Kasumi-1 (cell line): ENCODE data around the gene MARCHF5.
"Not testable (repeated sequence)": the region's sequence is repeated elsewhere in the genome, so short reads cannot be mapped to it uniquely, and the experiment has no call there.

Source experiments
- DNase-seq, 2 experiments: peaks; one replicate each; lab custom pipeline; 2025; lab: John Stamatoyannopoulos, UW

Gene MARCHF5

DNA sequence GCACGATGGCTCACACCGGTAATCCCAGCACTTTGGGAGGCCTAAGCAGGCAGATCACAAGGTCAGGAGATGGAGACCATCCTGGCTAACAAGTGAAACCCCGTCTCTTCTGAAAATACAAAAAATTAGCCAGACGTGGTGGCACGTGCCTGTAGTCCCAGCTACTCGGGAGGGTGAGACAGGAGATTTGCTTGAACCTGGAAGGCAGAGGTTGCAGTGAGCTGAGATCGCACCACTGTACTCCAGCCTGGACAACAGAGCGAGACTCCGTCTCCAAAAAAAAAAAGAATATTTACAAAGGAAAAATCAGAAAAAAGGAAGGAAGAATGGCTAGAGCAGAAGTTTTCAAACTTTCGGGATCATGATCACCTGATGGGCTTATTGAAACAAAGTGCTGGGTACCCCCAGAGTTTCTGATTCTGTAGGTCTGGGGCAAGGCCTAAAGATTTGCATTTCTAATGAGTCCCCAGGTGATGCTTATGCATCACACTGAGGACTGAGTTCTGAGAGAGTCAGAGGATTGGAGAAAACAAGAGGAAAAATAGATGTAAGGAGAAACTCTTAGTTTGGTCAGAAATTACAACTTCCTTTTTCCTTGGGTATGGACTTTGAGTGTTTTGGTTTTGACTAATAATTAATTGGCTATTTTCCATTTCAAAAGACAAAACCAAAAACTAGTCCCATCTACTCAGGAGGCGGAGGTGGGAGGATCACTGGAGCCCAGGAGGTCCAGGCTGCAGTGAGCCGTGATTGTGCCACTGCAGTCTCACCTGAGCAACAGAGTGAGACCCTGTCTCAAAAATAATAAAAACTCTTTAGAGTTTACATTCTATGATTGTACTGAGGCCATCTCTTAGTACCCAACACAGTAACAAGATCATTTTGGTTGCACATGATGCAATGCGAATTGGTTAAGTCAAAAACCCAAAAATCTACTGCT, 14.4 kb downstream of the MARCHF5 start:
- no peak for DNase-seq

DNA sequence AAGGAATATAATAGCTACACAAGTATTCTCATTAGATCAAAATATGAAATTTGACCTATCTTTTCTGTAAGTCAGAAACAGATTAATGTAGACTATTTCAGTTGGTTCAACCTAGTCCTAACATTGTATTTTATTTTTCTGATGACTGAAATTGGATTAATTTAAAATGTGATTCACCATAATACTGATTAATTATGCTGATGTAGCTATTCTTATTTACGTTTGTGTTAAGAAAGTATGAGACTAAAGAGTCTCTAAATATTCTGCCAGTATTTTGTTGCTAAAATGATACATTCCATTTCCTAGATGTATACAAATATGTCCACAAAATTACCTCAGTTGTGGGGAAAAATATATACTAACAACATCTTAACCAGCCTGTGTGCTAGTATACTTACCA, 18.3 kb downstream of the MARCHF5 start:
- no peak for DNase-seq

DNA sequence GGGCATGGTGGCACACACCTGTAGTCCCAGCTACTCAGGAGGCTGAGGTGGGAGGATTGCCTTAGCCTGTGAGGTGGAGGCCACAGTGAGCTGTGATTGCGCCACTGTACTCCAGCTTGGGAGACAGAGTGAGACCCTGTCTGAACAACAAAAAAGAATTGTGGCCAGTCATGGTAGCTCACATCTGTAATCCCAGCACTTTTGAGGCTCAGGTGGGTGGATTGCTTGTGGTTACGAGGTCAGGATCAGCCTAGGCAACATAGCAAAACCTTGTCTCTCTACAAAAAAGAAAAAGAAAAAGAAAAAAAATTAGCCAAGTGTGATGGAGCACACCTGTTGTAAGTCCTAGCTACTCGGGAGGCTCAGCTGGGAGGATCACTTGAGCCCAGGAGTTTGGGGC, 22.8 kb downstream of the MARCHF5 start:
- no peak for DNase-seq

DNA sequence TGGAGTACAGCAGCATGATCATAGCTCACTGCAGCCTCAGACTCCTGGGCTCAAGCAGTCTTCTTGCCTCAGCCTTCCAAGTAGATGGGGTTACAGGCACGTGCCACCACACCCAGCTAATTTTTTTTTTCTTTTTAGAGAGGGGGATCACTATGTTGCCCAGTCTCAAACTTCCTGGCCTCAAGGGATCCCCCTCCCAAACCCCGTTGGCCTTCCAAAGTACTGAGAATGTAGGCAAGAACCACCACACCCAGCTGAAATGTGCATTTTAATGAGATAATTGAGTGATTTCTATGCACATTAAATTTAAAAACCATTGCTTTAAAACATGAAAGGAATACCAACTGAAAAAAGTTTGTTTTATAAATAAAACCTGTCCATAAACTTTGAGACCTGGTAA, 25.6 kb downstream of the MARCHF5 start:
- no peak for DNase-seq

DNA sequence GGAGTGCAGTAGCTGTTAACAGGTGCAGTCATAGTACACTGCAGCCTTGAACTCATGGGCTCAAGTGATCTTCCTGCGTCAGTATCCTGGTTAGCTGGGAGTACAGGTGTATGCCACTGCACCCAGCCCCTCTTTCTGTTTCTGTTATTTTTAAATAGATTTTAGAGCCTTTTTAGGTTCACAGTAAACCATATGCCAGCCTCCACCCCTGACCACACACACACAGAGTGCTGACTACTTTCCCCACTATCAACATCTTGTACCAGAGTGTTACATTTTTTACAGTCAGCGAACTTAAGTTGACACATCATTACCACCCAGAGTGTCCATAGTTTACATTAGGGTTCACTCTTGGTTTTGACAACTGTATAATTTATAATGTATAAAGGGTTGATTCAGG, 32.1 kb downstream of the MARCHF5 start:
- no peak for DNase-seq

DNA sequence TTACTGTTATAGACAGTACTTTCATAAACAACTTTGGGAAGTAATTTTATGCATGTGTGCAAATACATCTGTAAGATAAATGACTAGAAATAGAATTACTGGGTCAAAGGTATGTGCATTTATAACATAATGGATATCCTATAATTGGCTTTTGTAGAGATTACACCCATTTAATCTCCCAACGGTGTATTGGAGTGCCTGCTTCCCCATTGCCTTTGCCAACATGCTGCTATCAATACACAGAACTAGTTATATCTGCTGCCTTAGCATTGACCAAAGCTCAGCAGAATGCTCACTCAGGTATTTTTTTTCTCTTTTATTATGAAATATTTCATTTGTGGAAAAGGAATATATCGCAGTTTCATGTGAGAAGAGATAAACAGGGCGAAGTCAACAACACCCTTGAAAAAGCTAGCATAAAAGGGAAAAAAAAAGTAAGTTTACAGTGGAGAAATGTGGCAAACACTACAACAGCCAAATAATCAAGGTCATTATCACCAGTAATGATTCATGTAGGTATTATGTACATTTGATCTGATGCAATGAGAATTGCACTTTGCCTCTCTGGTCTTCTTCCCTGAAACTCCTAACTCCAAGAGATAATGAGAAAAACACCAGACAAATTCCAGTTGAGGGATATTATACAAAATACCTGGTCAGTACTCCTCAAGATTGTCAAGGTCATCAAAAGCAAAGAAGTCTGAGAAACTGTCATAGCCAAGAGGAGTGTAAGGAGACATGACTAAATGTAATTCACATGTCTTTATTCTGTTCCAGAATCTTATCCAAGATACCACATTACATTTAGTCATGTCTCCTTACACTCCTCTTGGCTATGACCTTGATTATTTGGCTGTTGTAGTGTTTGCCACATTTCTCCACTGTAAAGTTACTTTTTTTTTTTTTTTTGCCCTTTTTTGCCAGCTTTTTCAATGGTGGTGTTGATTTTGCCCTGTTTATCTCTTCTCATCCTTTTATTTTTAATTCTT, 36.8 kb downstream of the MARCHF5 start:
- no peak for DNase-seq

DNA sequence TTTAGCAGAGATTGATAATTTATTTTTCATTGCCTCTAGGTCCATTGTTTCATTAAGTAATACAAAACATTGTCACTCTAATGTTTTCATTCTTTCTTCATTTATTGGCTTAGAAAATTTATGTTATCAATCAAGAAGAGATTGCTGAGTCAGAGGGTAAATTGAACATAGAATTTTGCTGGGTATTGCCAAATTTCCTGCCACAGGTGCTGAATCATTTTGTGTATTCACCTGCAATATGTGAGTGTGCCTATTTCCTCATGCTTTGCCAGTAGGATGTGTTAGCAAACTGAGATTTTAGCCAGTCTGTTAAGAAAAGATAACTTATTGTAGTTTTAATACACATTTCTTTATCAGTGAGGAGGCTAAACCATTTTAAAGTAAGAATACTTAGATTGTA, 38.0 kb downstream of the MARCHF5 start:
- DNase-seq = no peak

DNA sequence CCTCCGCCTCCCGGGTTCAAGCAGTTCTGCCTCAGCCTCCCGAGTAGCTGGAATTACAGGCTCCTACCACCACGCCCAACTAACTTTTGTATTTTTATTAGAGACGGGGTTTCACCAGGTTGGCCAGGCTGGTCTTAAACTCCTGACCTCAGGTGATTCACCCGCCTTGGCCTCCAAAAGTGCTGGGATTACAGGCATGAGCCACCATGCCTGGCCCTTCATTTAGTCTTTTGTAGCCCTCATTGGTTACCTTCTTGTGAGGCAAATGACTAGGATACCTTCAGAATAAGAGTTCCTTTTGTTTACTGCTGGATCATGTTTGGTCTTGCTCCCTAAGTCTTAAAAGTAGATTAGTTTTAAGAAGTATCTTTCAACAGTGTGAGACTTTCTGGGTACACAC, 39.0 kb downstream of the MARCHF5 start:
- DNase-seq = not testable (repeated sequence)

DNA sequence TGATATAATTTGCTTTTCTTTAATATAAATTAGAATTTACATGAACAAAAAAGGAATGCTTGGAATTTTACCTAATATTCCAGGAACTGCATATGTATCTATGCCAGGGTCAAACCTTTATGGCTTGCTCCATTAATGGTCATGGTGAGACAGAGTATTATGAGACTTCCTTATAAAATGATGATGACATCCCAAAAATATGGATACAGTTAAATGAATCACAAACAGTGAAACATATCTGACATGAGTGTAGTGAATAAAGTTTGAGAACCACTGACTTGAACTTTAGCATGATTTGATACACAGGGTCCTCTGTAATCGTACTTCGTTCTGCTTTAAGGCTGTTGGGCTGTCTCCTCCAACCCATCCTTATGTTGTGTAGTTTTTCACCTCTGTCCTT, 51.8 kb downstream of the MARCHF5 start:
- DNase-seq = no peak

DNA sequence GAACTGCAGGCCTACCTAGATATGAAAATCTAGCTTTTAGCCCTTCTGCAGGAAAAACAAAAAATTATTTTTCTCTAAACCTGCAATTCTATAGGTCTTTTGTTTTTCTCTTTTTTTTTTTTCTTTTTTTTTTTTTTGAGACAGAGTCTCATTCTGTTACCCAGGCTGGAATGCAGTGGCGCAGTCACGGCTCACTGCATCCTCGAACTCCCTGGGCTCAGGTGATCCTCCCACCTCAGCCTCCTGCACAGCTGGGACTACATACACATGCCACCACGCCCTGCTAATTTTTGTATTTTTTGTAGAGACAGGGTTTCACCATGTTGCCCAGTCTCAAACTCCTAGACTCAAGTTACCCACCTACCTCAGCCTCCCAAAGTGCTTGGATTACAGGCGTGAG, 54.6 kb downstream of the MARCHF5 start:
- DNase-seq = not testable (repeated sequence)

DNA sequence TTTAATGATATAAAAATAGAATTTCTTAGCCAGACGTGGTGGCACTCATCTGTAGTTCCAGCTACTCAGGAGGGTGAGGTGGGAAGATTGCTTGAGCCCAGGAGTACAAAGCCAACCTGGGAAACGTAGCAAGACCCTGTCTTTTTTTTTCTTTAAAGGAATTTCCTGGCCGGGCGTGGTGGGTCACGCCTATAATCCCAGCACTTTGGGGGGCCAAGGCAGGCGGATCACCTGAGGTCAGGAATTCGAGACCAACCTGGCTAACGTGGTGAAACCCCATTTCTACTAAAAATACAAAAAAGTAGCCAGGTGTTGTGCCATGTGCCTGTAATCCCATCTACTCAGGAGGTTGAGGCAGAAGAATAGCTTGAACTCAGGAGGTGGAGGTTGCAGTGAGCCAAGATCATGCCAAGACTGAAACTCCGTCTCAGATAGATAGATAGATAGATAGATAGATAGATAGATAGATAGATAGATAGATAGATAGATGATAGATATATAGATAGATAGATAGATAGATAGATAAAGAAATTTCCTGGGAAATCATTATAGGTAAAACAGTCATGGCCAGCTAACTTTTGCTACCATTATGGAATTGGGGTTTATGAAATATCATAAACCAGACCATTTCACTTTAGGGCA, 56.2 kb downstream of the MARCHF5 start:
- DNase-seq = not testable (repeated sequence)

DNA sequence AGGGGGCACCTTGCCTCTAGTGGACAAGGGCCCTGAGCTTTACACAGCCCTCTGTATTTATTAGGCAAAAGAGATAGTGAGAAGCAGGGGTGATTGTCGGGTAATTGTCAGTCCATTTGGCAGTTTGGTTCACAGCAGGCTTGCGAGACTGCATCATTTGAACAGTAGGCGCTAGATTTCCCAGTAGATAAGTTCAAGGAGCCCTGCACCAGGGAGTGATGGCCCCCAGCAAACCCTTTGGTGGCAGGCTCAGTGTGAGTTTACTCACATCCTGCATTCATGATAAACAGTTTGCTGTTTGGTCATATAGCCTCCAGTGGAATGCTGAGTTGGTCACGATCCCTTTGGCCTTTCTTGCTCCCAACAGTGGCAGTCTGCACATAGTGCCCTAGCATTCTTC, 59.4 kb downstream of the MARCHF5 start:
- DNase-seq = no peak

DNA sequence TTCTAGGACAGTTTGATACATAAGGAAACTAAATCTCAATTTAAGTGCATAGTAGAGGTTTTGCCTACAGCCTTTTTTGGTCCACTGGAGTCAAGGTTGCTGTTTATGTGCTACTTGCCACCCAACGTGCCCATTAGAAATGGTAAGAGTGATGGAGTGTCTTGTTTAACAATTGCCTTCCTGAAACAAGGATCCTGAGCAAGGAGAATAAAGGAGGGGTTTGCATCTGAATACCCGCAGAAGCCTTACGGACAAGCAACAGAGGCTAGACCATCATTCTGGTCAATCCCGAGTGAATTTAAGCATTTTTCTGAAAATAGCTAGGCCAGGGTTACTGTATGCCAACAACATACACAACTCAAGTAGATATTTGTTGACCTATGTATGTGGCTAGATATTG, 63.6 kb downstream of the MARCHF5 start:
- no peak for DNase-seq

DNA sequence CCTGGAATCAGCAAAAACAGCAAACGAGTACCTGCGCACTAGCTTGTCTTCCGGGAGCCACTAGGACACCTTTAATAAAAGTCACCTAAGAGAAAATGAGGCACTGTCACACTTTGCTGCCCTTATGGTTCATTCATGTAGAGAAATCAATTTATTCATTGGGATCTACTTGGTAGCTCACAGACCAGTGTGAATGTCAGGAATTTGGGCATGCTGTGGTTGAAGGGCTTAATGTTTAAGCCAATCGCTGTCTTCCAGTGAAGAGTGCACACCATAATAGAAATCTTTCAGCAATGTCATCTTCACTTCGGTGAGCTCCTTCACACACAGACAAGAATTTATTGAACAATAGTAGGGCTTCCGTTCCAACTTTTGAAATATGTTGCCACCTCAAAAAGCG, 65.1 kb downstream of the MARCHF5 start:
- DNase-seq = no peak

DNA sequence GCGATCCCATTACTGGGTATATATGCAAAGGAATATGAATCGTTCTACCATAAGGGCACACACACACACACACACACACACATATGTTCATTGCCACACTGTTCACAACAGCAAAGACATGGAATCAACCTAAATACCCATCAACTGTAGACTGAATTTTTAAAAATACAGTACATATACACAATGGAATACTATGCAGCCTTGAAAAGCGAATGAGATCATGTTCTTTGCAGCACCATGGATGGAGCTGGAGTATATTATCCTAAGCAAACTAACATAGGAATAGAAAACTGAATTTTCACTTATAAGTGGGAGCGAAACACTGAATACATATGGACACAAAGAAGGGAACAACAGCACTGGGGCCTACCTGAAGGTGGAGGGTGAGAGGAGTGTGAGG, 72.5 kb downstream of the MARCHF5 start:
- no peak for DNase-seq

DNA sequence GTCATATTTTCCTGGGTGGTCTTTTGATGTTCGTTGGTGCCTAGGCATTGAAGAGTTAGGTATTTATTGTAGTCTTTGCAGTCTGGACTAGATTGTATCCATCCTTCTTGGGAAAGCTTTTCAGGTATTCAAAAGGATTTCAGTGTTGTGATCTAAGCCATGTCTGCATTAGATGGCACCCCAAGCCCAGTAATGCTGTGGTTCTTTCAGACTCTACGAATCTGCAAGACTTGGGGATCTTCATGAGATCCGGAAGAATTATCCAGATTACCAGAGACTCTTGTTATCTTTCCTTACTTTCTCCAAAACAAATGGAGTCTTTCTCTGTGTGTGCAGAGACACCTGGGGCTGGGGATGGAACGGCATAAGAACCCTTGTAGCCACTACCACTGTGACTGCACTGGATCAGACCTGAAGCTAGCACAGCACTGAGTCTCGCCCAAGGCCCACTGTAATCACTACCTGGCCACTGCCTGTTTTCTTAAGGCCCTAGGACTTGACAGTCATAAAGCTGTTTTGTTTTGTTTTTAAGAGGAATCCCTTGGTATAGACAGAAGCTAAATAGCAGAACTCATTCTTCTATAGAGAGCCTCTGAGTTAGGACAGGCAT, 75.5 kb downstream of the MARCHF5 start:
- no peak for DNase-seq

DNA sequence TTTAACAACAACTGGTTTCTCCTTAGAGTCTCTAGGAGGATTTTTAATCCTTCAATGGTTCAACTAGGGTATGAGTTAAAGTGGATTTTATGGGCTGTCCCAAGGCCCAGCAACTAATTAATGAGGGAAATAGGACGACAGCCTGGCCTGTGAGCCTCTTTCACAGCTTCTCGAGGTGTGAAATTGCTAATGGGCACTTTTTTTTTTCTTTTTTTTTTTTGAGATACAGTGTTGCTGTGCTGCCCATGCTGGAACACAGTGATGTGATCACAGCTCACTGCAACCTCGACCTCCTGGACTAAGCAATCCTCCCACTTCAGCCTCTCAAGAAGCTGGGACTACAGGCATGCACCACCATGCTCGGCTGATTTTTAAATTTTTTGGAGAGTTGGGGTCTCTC, 87.0 kb downstream of the MARCHF5 start:
- no peak for DNase-seq

DNA sequence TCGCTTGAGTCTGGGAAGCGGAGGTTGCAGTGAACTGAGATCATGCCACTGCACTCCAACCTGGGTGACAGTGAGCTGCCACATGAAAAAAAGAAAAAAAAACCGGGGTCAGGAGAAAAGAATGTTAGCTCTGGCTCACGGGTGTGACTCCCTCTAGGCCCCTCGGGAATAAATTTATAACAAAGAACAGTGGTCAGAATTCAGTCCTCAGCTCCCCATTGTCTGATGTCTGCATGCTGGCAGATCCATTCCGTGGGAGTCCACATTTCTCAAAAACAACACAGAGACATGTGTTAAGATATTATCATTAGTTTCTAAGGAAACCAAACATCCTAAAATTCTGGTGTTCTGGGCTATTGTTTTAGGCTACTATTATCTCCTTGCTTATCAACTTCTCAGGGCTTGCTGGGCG, 90.6 kb downstream of the MARCHF5 start:
- DNase-seq = no peak

DNA sequence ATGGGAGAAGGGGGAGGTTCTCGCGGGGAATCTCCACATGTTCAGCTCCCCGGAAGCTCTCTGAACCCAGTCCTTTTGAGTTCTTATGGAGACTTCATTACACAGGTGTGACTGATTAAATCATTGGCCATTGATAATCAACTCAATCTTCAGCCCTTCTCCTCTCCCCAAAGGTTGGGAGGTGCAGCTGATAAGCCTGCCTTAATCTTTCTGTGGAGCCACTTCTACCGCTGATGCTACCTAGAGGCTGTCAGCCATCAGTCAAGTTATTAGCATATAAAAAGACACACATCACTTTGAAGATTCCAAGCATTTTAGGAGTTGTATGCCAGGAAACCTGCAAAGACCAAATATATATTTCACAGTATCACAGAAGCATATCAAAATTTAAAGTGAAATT, 91.7 kb downstream of the MARCHF5 start:
- DNase-seq = no peak

DNA sequence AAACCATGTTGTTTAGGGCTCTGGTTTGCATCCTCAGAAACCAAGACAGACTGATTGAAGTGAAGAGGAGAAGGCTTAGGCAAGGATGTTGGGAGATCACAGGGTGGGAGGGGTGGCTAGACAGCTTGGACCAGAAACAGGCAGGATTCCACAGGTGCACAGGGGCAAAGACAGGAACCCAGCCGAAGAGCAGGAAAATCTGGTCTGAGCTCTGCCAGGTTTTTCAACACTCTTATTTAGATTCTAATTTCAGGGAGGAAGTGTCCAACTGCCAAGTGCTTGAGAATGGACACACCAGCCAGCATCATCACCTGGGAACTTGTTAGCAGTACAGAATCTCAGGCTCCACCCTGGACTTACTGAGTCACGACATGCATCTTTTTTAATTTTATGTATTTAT, 93.8 kb downstream of the MARCHF5 start:
- no peak for DNase-seq

DNA sequence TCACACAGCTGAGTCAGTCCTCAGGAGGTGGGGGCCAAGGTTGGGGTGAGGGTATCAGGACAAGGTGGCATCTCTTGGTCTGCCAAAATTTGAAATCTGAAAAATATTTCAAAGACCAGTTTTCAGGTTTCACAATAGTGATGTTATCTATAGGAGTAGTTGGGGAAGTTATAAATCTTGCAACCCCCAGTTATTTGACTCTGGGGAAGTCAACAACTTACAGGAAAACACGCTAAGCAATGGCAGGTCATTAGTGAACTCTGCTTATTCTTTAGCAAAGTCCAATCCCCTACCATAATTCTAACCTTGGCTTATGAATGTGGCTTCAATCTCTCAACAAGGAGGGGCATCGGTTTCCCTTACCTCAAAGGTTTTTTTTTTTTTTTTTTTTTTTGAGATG, 94.9 kb downstream of the MARCHF5 start:
- no peak for DNase-seq
